GM18907 (cell line): ENCODE measurements around the gene ANKS6.

Source experiments
- ATAC-seq: cut with Tn5 transposase; IDR thresholded peaks from one replicate; pipeline ENCODE4 v1.9.1; 2021; ENCODE audit warnings: mild to moderate bottlenecking, moderate library complexity; ENCODE audit not compliant: unreplicated experiment

The ANKS6 gene

DNA sequence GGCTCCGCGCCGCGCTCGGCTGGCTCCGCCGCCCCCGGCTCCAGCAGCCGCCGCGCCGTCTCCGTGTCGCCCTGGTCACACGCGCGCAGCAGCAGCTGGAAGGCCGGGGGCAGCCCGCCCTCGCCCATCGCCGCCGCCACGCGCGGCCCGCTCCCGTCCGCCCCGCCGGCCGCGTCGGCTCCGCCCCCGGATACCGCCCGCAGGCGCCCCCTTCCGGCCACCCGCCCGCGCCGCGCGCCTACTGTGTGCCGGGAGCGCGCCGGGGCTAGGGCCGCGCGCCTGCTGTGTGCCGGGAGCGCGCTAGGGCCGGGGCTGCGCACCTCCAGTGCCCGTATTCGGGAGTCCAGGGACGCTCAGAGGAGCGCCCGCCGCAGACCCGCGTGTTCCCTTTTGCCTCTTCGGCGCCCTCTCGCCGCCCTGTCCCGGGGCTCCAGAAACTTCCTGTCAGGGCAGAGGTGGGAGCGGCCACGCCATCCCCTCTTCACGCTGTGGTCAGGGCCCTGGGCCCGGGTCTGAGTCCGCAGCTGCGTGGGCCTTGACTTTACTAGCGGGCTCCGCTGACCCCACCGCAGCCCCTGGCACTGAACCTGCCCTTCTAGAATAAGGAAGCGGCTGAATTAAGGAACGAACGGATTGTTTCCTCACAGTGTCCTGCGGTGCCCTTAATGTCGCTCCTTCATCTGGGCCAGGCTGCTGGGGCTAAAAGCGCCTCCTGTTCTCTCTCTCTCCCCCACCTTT is at the start of gene ANKS6:
ANKS6 (minus strand) TSS at position 192 of the 738 bp plus-strand sequence; CDS start at position 128, 64 bp downstream.
- peak; percentile 92 for ATAC-seq

- no peak for ATAC-seq
Measured at GRCh38 chr9:98846081-98846480, 49.7 kb upstream of the ANKS6 start.

DNA sequence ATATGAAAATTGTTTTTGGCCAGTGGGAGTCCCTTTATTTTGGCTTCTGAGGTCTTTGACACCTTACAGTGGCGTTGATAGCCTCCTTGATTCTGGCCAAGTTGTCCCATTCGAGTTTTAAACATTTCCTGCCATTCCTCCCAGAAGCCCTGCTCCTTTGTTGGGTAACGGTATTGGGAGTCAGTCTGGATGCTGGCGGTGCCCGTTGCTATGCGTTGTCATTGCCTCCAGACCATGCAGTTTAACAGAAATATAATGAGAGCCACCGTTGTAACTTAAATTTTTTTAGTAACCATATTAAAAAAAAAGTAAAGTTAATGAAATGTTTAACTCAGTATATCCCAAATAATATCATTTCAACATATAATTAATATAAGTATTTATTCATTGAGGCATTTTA is 46.2 kb upstream of the ANKS6 start:
- no peak for ATAC-seq

DNA sequence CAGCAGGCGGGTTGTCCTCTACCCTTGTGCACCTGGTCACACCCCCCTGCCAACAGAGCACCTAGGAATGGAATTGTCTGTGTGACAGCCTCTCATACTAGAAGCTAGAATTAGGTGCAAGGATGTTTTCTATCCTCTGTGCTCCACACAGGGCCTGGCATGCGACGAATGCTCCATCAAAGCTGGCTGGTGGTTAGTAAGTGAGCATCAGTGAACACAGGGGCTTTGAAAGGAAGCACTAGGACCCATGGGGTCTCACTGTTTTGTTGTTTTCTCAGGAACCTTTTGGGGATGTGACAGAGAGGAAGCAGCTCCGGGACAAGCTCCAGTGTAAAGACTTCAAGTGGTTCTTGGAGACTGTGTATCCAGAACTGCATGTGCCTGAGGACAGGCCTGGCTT is 43.4 kb upstream of the ANKS6 start:
- no peak for ATAC-seq

DNA sequence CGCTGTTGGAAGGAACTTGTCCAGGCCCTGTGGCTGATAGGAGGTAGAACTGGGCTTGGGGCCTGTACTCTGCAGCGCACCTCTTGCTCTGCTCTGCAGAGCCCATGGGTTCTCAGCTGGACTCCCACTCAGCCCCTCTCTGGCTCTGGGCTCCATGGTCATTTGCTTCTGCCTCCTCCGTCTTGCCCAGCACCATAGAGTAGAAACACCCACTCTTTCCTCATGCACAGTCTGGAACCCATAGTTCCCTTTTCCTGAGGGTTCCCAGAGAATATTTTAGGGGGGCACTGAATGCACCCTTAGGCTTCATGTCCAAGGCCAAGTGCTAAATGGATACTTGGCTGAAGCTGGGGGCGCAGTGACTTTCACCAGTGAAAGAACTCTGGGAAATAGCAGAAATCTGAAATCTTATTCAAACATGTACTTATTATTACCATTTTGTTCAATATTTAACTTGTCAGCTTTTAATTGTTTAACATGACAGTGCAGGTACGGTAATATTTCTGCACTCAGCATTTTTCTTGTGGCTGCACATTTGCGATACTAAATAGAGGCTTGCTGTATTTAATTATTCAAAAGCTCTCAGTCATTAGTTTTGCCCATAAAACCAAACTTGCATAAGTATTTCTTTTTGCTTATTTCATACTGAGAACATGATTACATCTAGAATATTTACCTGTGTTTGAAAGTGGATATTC is 42.7 kb upstream of the ANKS6 start:
- ATAC-seq = no peak

GRCh38 chr9:98838155-98838867 is 42.0 kb upstream of the ANKS6 start:
- no peak for ATAC-seq

DNA sequence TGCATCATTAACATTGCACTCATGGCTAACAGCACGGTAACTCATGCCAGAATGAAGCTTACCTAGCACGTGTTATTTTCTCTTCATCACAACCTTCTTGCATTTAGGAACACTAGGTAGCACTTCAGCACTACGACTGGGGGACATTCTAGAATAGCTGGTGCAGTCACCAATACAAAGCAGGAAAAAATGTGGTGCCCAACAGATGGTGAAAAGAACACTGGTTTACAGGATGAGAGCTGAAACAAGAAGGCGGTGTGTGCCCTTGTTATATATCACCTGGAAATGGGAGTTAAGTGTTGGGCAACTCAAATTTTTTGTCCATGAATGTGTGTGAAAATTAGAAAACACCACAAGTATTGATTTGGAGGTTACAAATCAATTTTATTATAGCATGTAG is 41.2 kb upstream of the ANKS6 start:
- ATAC-seq = no peak

GRCh38 chr9:98836206-98836605 is 39.9 kb upstream of the ANKS6 start:
- ATAC-seq = no peak

GRCh38 chr9:98834386-98834785 is 38.0 kb upstream of the ANKS6 start:
- no peak for ATAC-seq

GRCh38 chr9:98833090-98833956 is 37.0 kb upstream of the ANKS6 start:
- ATAC-seq = no peak

DNA sequence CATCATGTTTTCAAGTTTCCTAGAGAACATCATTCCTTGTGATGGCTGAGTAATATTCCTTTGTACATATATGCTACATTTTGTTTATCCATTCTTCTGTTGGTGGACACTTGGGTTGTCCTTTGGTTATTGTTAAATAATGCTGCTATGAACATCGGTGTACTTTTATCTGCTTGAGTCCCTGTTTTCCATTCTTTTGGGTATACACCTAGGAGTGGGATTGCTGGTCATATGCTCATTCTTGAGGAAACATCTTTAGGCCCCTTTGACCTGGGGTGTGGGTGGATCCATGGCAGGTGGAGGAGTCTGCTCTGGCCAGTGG is 36.4 kb upstream of the ANKS6 start:
- no peak for ATAC-seq

DNA sequence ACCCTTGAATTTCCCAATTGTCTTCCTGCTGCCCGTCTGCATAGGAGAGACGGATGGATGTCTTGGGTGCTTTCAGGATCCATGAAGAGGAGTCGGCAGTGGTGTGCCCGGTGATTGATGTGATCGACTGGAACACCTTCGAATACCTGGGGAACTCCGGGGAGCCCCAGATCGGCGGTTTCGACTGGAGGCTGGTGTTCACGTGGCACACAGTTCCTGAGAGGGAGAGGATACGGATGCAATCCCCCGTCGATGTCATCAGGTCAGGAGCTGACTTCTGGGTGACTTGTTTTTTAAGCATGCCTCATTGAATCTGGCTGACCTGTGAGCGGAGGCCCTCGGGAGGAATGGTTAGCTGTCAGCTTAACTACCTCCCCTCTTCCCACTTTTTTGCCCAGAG is 35.3 kb upstream of the ANKS6 start:
- no peak for ATAC-seq

DNA sequence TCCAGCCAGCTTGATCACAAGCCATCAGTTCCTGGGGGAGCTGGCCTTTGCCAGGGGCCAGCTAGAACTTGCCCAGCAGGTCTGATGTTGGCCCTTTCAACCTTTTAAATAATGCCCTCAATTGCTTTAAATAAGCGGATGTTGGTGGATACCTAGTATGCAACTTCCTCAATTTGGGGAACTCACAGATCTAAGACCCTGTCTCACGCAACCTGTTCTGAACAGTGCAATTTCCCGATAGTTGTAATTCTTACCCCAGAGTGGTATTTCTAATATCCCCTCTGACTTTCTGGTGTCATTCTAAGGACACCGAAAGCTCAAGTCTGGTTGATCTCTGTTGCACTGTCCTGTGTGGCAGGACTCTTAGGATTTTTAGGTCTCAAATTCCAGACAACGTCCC is 34.2 kb upstream of the ANKS6 start:
- ATAC-seq = no peak

DNA sequence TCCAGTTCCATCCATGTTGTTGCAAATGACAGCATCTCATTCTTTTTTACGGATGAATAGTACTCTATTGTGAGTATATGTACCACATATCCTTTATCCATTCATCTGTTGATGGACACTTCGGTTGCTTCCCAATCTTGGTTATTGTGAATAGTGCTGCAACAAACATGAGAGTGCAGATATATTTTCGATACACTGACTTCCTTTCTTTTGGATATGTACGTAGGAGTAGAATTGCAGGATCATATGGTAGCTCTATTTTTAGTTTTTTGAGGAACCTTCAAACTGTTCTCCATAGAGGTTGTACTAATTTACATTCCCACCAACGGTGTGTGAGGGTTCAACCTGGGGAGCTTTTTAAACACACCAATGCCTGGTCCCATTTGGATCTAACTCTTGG is 33.4 kb upstream of the ANKS6 start:
- no peak for ATAC-seq

DNA sequence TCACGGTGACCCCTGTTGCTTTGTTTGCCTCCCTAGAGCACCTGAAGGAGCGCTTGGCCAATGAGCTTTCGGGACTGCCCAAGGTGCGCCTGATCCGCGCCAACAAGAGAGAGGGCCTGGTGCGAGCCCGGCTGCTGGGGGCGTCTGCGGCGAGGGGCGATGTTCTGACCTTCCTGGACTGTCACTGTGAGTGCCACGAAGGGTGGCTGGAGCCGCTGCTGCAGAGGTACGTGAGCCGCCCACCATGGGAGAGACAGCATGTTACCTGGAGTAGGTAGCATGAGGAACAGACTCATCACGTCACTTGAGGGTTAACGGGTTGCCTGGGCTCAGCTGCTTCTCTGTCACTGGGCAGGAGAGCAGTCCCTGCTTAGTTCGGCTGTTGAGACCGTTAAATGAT is 30.4 kb upstream of the ANKS6 start:
- no peak for ATAC-seq

- ATAC-seq = no peak
Measured at GRCh38 chr9:98825414-98825813, 29.1 kb upstream of the ANKS6 start.

DNA sequence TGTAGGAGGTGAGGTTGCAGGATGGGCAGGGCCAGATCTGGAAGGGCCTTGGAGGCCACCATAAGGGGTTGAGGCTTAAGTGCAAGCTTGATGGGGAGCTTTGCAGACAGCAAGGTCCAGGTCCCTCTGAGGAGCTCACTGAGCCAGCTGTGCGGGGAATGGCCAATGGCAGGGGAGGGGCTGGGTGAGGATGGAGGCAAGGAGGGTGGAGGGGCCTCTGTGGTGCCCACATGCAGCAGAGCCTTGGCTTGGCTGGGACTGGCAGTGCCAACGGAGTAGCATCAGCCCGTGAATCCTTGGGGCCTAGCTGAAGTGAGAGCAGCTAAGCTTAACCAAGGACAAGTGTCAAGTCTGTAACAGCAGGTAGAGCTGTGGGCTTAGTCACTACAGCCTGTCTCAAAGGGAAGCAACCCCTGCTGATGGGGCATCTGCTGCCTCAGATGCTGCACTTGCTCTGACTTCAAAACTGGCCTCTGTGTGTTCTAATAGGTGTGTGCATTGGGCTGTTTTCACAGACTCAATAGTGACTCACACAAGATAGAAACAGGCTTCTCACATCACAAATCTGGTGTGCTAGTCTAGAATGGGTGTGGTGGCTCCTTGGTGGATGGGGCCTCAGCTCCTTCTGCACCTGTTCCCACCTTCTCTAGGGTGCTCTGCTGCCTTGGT is 27.4 kb upstream of the ANKS6 start:
- ATAC-seq = no peak

DNA sequence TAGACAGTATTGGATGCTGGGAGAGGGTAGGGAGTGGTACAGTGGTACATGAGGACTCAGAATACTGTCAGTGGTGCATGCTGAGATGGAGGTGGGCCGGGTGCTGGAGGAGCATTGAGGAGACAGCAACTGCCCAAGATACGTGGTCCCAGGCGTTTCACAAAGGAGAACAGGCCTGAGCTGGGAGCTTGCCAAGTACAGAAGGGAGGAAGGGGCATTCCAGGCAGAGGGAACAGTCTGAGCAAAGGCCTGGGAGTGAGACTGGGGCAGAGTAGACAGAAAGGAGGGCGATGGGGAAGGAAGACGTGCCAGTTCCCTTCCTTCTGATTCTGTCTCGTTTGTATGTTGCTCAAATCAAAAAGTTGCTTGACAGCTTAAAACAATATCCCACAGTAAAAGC is 26.3 kb upstream of the ANKS6 start:
- no peak for ATAC-seq

DNA sequence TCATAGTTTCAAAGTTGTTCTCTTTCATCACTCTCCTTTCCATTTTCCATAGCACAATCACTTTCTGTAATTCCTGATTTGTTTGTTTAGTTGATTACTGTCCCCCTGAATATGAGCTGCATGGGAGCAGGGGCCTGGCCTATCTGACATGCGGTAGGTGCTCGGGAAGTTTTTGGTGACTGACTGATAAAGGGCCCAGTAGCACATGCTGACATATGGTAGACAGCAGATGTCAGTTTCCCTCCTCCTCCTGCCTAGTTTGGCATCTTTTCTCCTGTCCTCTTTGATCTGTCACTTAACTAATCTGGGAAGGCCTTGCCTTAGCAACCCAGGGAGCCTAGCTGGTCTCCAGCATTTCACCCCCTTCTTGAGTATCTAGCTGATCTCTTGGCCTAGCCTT is 25.5 kb upstream of the ANKS6 start:
- no peak for ATAC-seq

DNA sequence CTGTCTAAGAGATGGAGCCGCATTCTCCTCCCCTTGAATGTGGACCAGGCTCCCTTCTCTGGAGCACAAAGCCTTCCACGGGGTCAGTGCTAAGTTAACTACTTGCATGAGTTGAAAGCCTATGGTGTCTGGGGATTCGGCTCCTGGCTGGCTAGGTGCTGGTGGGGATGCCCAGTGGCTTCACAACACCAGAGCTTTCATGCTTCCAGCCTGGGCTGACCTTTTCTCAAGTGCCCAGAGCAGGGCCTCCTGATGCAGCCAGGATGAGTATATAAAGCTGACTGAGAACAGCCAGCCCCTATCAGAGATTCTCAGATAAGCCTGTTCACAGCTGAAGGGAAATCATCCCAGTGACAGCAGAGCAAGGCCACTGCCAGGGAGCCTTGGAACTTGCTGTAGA is 22.9 kb upstream of the ANKS6 start:
- ATAC-seq = no peak

DNA sequence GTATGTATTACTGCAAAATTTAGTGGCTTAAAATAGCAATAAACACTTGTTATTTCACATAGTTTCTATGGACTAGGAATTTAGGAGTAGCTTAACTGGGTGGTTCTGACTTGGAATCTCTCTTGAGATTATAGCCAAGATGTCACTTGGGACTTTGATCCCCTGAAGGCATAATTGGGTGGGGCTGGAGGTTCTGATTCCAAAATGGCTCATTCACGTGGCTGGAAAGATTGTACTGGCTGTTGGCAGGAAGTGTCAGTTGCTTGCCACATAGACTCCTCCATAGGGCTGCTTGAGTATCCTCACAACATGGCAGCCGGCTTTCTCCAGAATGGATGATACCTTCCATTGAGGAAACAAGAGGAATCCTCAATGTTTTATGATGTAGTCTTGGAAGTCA is 22.4 kb upstream of the ANKS6 start:
- no peak for ATAC-seq
